Stimulated activated naive B cell treated with anti-CD40 and anti-IgM and Interleukin-4, amounts not matched to agents 10 μg/mL and 1 μg/mL and 100 μg/mL, for 72 hours (primary cell): ENCODE measurements around the gene DLK1.

Experiments used
- ATAC-seq, 2 donors: fragments of 150-1000 bp; cut with Tn5 transposase; replicated peaks; 2 replicates each; pipeline ENCODE4 v1.10.0; 2021; ENCODE audit warnings: moderate library complexity in 1 of 2
- DNase-seq: peaks from one replicate; pipeline ENCODE4 v3.0.0; 2021
- H3K27ac Mint-ChIP-seq: one replicate; pipeline ENCODE4 v1.8.0; 2022; ENCODE audit warnings: mild to moderate bottlenecking, mixed read lengths
- H3K27me3 Mint-ChIP-seq, 2 donors: one replicate each; pipeline ENCODE4 v1.8.0; 2022; ENCODE audit warnings: mixed read lengths in 2 of 2
- H3K36me3 Mint-ChIP-seq, 2 donors: one replicate each; pipeline ENCODE4 v1.8.0; 2022; ENCODE audit warnings: mixed read lengths in 2 of 2, mild to moderate bottlenecking in 1 of 2
- H3K4me1 Mint-ChIP-seq, 2 donors: one replicate each; pipeline ENCODE4 v1.8.0; 2022; ENCODE audit warnings: mixed read lengths in 2 of 2, mild to moderate bottlenecking in 1 of 2
- H3K4me3 Mint-ChIP-seq, 2 donors: one replicate each; pipeline ENCODE4 v1.8.0; 2022; ENCODE audit warnings: mild to moderate bottlenecking in 2 of 2, mixed read lengths in 2 of 2, moderate library complexity in 1 of 2
- H3K9me3 Mint-ChIP-seq, 2 donors: one replicate each; pipeline ENCODE4 v1.8.0; 2022; ENCODE audit warnings: mixed read lengths in 2 of 2, mild to moderate bottlenecking in 1 of 2

The DLK1 gene

DNA sequence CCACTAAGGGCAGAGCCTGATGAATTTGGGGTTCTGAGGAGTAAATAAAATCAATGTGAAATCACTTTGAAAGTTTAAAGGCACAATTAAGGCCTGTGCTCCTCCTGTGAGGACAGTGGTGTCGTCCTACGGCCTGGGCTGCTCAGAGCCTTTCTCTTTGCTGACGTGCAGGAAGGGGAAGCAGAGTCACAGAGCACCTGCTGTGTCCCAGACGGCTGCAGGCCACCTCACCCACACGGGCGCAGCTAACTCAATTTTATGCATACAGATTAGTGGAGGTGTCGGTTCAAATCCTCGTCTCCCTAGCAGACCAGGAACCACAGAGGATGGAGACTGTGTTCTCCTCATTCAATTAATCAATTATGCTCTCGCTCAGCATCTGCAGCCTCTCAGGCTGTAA is 11.4 kb upstream of the DLK1 start:
- H3K36me3 Mint-ChIP-seq = no peaks in the 10 kb centered on the region
- peaks cover 61 to 71% of the 10 kb centered on the region in 2 donors for H3K27me3 Mint-ChIP-seq

DNA sequence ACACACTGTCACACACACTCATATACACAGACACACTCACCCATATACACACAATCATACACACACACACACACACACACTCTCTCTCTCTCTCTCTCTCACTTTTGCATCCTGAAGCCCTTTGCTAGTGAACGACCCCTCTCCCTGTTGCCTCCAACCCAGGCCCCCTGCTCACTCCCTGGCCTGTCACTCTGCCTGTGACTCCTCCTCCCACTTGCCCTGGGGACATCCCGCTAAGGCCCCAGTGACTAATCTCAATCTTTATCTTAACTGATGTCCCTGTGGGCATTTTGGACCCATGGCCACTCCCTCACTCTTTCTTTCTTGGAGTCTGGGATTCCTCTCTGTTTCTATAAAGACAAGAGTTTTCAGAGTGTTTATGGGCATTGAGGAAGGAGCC is 10.9 kb upstream of the DLK1 start:
- ATAC-seq (no peak), DNase-seq (no peak)
- no peak overlapping the region for H3K27ac Mint-ChIP-seq
- peaks cover 56 to 66% of the 10 kb centered on the region in 2 donors for H3K27me3 Mint-ChIP-seq
- H3K4me1 Mint-ChIP-seq = peaks cover 24% of the 10 kb centered on the region in 2 donors
- H3K9me3 Mint-ChIP-seq = peaks cover 2 to 8% of the 10 kb centered on the region in 2 donors
- no peak overlapping the region for H3K4me3 Mint-ChIP-seq
- no peaks in the 10 kb centered on the region for H3K36me3 Mint-ChIP-seq

More for the DNA sequence above, 11.4 kb upstream of the DLK1 start:
- ATAC-seq (peak in 1 of 2 donors; percentile 17), DNase-seq (no peak)
- Mint-ChIP-seq H3K27ac (no peak overlapping the region), H3K9me3 (peaks cover 2 to 8% of the 10 kb centered on the region in 2 donors), H3K4me1 (peaks cover 24 to 28% of the 10 kb centered on the region in 2 donors), H3K4me3 (no peak overlapping the region)

DNA sequence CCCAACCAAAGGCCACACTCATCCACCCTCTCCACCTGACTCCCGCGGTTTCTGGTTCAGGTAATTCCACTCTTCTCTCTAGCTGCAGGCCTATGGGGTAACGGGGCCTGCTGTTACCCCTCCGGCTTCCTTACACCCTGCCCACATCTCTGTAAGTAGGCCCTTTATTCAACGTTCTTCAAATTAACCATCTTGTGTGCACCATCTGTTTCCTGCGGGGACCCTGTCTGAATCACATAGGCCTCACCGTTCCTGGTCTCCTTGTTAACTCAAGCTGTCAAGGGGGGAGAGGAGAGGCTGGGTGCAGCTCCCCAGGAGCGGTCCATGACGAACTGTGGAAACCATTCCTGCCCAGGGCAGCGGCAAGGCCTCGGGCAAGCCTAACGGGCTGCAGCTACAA is 9.3 kb upstream of the DLK1 start:
- Mint-ChIP-seq H3K27me3 (peaks cover 49 to 53% of the 10 kb centered on the region in 2 donors), H3K27ac (no peak overlapping the region), H3K36me3 (no peaks in the 10 kb centered on the region), H3K9me3 (peaks cover 2 to 8% of the 10 kb centered on the region in 2 donors), H3K4me1 (peaks cover 18 to 22% of the 10 kb centered on the region in 2 donors), H3K4me3 (no peak overlapping the region)
- ATAC-seq (no peak), DNase-seq (no peak)

DNA sequence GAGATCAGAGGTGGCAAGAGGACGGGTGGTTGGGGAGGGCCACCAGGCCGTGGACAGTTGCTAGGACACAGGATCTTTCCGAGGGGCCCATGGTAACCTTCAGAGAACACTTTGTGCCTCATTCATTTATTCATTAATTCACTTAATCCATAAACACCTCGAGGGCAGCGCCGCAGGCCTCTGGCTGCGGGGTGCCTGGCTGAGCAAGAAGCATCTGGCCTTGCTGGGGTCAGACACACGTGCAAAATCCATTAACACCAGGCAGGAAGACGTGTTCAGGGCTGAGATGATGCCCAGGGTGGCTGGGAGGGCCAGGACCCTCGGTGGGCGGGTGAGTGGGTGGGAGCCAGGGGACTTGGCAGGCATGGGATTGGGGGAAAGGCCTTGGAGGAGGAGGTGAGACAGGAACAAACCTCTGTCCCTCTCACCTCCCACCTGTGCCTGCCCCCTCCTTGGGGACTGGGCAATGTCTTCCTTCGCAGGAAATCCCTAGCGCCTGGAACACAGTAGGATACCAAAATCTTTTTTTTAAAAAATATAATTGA is 6.6 kb upstream of the DLK1 start:
- Mint-ChIP-seq H3K9me3 (peaks cover 2 to 8% of the 10 kb centered on the region in 2 donors), H3K27ac (no peak overlapping the region), H3K27me3 (peaks cover 46 to 62% of the 10 kb centered on the region in 2 donors), H3K36me3 (no peaks in the 10 kb centered on the region), H3K4me3 (no peak overlapping the region), H3K4me1 (peaks cover 0 to 10% of the 10 kb centered on the region in 2 donors)
- DNase-seq = no peak
- no peak for ATAC-seq

DNA sequence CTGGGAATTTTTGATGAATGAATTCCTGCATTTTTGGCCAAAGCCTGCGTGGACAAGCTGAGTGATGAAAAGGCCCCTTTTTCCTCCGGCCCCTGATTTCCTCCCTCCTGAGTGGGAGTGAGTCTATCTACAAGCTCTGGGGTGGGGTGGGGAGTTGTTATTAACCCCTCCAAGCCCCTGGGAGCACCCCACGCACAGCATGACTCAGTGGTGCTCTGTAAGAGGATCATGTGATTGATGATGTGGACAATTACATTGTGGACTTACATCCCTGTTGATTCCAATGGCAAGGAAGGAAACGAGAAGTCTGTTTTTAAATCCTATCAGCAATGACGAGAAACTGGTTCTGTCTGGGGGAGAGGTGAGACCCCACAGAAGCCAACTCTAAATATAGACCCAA is 5.1 kb upstream of the DLK1 start:
- Mint-ChIP-seq H3K4me3 (no peak overlapping the region), H3K4me1 (peaks cover 0 to 4% of the 10 kb centered on the region in 2 donors), H3K36me3 (no peaks in the 10 kb centered on the region), H3K27ac (no peak overlapping the region), H3K9me3 (peaks cover 0 to 2% of the 10 kb centered on the region in 2 donors), H3K27me3 (peaks cover 53 to 70% of the 10 kb centered on the region in 2 donors)
- DNase-seq = no peak
- ATAC-seq = no peak

DNA sequence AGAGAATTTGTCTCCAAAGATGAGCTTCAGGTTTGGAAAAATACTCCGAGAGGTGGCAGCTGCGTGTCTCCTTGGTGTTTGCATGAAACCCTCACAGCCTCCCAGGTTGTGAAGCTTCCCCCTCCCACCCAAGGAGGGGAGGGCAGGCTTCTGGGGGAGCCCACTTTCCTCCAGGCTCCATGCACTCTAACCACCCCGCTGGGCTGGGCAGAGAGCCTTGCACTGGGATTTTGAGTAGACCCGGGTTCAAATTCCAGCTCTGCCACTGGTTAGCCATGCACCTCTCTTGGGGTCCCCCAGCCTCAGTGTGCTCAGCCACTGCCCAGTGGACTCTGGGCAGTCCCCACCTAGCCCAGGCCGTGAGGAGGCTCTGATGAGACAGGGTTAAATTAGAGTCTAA is 4.3 kb upstream of the DLK1 start:
- ATAC-seq (no peak), DNase-seq (no peak)
- peaks cover 0 to 3% of the 10 kb centered on the region in 2 donors for H3K4me1 Mint-ChIP-seq
- no peak overlapping the region for H3K27ac Mint-ChIP-seq
- H3K27me3 Mint-ChIP-seq = peaks cover 55 to 73% of the 10 kb centered on the region in 2 donors
- no peak overlapping the region for H3K4me3 Mint-ChIP-seq
- H3K36me3 Mint-ChIP-seq = no peaks in the 10 kb centered on the region
- peaks cover 0 to 2% of the 10 kb centered on the region in 2 donors for H3K9me3 Mint-ChIP-seq

DNA sequence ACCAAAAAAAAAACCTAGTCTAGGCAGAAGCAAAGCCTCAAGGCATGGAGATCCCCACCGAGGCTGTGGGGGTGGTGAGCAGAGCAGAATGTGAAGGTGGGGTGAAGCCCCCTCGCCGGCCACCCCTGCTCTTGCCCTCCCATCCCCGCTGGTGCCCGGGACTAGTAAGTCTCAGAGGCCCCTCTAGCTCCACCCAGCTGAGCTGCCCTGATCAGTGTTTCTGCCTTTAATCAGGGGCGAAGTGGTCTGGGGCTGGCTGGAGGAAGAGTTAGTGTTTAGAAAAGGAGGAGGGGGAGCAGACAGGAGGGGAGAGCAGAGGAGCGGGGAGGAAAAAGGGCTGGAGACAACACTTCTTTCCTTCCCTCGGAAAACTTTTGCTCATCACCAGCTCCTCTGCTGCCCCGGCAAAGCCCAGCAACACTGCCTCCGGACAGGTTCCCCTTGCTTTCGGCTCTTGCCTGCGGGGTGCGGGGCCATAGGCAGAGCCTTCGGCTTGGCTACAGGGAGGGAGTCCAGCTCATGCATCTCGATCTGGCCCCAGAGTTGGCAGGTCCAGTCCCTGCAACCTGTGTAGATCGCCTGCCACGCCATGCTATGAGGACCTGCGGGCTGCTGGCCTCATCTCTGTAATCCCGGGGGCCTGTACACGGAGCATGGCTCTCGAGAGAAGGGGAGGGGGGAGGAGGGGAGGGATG is 3.4 kb upstream of the DLK1 start:
- H3K9me3 Mint-ChIP-seq = peaks cover 0 to 2% of the 10 kb centered on the region in 2 donors
- DNase-seq (no peak), ATAC-seq (no peak)
- H3K27ac Mint-ChIP-seq = no peak overlapping the region
- no peaks in the 10 kb centered on the region for H3K4me1 Mint-ChIP-seq
- no peak overlapping the region for H3K4me3 Mint-ChIP-seq
- H3K36me3 Mint-ChIP-seq = no peaks in the 10 kb centered on the region
- peaks cover 55 to 73% of the 10 kb centered on the region in 2 donors for H3K27me3 Mint-ChIP-seq

DNA sequence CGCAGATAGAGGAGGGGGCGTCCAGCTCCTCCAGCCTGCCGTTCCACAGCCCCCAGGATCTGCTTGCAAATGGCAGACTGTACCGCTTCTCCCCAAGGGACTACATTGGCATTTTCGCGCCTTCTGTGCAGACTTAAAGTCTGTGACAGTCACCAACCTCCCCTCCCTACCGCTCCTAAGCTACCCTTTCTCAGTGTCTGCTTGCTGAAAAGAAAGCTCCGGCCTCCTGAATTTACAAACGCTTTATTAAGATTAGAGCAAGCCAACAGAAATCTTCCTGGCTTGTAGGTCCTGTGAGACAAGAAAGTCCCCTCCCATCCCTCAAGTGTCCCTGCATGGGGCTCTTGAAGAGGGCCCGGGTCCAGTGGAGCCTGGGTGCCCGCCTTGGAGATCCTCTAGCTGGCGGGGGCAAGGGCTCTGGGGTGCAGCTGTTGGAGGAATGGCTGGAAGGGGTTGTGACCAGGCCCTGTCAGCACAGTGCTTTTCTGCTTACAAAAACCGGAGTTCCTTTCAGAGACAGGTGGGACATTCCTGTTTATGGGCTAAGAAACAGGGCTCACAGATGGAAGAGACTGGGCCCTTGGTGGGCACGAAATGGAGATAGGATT is 2.8 kb upstream of the DLK1 start:
- H3K4me3 Mint-ChIP-seq = no peak overlapping the region
- ATAC-seq = no peak
- H3K36me3 Mint-ChIP-seq = no peaks in the 10 kb centered on the region
- DNase-seq = no peak
- H3K4me1 Mint-ChIP-seq = no peaks in the 10 kb centered on the region
- H3K27me3 Mint-ChIP-seq = peaks cover 53 to 73% of the 10 kb centered on the region in 2 donors
- H3K9me3 Mint-ChIP-seq = peaks cover 0 to 2% of the 10 kb centered on the region in 2 donors
- H3K27ac Mint-ChIP-seq = no peak overlapping the region

DNA sequence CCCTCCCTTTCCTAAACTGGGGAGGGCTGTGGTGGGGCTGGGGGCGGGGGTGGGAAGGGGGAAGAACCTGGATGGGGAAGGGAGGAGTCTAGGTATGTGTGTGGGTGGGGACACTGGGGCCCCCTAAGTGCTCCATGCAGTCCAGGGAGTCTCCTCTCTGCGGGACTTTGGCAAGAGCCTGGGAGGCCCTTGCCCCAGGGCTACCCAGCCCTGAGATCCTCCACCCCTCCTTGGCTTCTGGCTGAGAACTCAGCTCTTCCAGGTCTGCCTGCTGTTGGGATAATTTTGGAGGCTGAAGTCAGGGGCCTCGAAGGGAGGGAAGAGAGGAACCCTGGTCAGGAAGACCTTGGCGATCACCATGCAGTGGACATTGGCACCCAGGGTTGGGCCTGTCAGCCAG is 2.2 kb upstream of the DLK1 start:
- Mint-ChIP-seq H3K9me3 (peaks cover 0 to 2% of the 10 kb centered on the region in 2 donors), H3K27ac (no peak overlapping the region), H3K27me3 (peaks cover 53 to 73% of the 10 kb centered on the region in 2 donors), H3K4me1 (no peaks in the 10 kb centered on the region), H3K4me3 (no peak overlapping the region), H3K36me3 (no peaks in the 10 kb centered on the region)
- DNase-seq (no peak), ATAC-seq (no peak)

DNA sequence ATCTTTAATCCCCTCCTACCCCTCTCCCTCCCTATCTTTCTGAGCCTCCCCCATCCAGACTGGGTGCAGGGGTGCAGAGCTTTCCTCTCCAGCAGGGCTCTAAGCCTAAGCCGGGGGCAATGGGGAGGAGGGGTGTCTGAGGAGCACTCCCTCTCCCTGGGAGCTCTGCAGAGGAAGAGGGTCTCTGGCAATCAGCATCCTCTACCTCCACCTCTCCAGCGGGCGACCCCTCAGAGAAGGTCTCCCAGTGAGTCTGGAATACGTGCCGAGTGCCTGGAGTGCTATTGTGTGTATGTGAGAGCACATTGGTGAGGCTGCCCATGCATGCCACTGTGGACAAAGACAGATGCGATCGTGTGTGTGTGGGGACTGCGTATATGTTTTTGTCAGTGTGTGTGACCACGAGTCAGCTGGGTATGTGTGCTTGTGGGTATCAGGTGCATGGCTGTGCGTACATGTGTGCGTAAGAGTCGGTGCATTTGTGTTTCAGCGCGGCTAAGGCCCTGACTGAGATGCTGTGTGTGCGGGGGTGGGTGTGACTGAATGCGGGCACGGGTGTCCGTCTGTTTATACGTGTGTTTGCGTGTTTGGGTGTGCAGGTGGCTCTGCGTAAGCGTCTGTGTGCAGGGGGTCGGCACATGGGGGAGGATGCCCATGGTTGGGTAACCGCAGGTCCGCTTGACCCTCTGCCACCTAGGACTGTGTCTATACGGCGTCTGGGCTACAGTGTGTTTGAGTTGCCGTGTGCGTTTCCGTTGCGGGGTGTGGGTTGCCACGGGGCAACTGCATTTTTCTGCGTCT is 905 bp upstream of the DLK1 start:
- no peaks in the 10 kb centered on the region for H3K36me3 Mint-ChIP-seq
- no peaks in the 10 kb centered on the region for H3K4me1 Mint-ChIP-seq
- H3K4me3 Mint-ChIP-seq = no peak overlapping the region
- H3K27ac Mint-ChIP-seq = no peak overlapping the region
- ATAC-seq (no peak), DNase-seq (no peak)
- peaks cover 0 to 2% of the 10 kb centered on the region in 2 donors for H3K9me3 Mint-ChIP-seq
- peaks cover 54 to 76% of the 10 kb centered on the region in 2 donors for H3K27me3 Mint-ChIP-seq

DNA sequence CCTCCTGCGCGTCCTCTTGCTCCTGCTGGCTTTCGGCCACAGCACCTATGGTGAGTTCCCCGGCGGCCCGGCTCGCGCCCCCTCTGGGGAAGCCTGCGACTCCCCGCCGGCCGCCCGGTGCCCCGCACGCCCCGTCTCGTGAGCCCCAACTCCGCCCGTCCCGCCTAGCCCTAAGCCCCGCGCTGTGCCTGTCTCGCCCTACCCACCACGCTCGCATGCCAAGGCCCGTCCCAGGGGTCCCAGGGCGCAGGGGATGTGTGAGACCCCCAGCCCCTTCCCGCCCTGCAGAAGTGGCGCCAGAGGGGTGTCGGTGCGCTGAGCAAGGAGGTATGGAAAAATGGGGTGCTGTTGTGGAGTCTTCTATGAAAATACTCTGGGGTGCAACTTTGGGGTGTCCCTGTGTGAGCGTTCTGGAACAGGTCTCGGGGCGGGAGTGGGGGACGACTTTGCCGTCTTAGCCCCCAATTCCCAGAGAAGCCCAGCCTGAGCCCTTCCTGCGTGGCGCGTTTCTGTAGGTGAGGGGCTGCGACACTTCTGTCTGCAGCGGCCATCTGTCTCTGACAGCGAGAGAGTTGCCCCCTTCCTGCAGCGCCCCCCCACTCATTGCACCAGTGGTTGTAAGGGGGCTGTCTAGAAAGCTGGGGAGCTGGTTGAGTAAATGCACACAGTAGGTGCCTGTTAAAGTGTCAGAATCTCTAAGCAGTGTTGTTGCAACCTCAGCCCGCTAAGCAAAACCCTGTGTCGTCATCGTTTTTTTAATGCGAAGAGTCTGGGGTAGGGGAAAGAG is 587 bp downstream of the DLK1 start:
- no peaks in the 10 kb centered on the region for H3K4me1 Mint-ChIP-seq
- H3K36me3 Mint-ChIP-seq = no peaks in the 10 kb centered on the region
- peaks cover 49 to 83% of the 10 kb centered on the region in 2 donors for H3K27me3 Mint-ChIP-seq
- H3K27ac Mint-ChIP-seq = no peak overlapping the region
- peaks cover 0 to 2% of the 10 kb centered on the region in 2 donors for H3K9me3 Mint-ChIP-seq
- ATAC-seq = no peak
- no peak for DNase-seq
- no peak overlapping the region for H3K4me3 Mint-ChIP-seq

DNA sequence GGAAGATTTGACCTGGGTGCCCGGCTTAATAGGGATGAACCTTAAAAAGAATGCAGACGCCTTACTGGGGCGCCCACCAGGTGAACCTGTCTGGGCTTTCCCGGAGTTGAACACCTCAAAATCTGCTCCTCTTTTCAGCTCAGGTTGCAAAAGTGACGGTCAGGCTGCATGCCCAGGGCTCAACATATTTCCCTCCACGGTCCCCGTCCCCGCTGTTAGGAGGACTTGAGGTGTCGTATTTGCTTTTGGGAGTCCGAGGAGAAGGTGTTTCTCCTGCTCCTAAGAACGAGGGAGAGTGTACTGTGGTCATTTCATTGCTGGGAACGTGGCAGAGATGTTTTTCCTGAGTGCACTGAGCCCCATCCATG is 1.2 kb downstream of the DLK1 start:
- ATAC-seq (no peak), DNase-seq (no peak)
- Mint-ChIP-seq H3K4me1 (no peaks in the 10 kb centered on the region), H3K9me3 (peaks cover 0 to 2% of the 10 kb centered on the region in 2 donors), H3K36me3 (no peaks in the 10 kb centered on the region), H3K27ac (no peak overlapping the region), H3K27me3 (peaks cover 49 to 79% of the 10 kb centered on the region in 2 donors), H3K4me3 (no peak overlapping the region)

DNA sequence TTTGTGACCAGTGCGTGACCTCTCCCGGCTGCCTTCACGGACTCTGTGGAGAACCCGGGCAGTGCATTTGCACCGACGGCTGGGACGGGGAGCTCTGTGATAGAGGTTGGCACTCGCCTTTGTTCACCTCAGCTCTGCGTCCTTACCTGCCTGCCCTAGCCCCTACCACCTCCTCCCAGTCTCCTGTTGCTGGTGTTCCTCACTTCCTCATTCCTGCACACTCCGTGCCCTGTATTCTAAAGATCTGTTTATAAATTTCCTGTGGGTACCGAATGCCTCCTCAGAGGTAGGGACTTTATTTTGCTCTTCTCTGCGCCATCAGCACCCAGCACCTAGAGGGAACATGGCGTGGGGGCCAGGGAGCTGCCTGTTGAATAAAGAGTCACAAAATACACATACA is 2.3 kb downstream of the DLK1 start:
- H3K27me3 Mint-ChIP-seq = peaks cover 46 to 68% of the 10 kb centered on the region in 2 donors
- ATAC-seq = no peak
- no peaks in the 10 kb centered on the region for H3K4me1 Mint-ChIP-seq

DNA sequence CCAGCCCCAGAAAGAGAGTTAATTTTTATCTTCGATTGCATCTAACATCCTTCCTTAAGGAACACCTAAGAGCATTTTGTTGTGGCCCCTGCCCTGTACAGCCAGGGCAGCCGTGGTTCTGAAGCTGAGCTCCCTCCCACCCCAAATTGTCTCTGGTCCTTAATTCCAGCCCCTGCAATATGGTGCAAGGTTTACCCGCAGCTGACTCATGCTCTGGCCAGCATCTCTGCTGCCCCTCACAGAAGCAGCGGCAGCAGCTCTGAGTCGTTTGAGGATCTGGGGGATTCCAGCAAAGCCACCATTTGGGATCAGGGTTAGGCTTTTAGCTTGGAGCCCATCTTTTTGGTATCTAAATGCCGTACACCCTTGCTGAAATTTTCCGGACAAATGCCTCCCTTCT is 3.3 kb downstream of the DLK1 start:
- Mint-ChIP-seq H3K9me3 (peaks cover 0 to 2% of the 10 kb centered on the region in 2 donors), H3K4me3 (no peak overlapping the region), H3K4me1 (no peaks in the 10 kb centered on the region), H3K27me3 (peaks cover 38 to 58% of the 10 kb centered on the region in 2 donors), H3K36me3 (no peaks in the 10 kb centered on the region), H3K27ac (no peak overlapping the region)
- no peak for ATAC-seq
- DNase-seq = no peak

More for the DNA sequence above, 2.3 kb downstream of the DLK1 start:
- Mint-ChIP-seq H3K4me3 (no peak overlapping the region), H3K9me3 (peaks cover 0 to 2% of the 10 kb centered on the region in 2 donors), H3K36me3 (no peaks in the 10 kb centered on the region), H3K27ac (no peak overlapping the region)
- DNase-seq = no peak
